Fibroblast of pulmonary artery (primary cell): ENCODE measurements around the gene AFP.

Source experiments
- DNase-seq: peaks from one replicate; pipeline ENCODE4 v3.0.0-alpha.2; 2010; ENCODE audit warnings: low read depth
- H3K4me3 ChIP-seq: replicated peaks from 2 replicates; pipeline ENCODE4 v1.5.1; 2011; ENCODE audit warnings: low read depth, mild to moderate bottlenecking, control low read depth, low read length, moderate library complexity
- TF ChIP-seq, protein P1 (sequence below): IDR thresholded peaks from 2 replicates; pipeline ENCODE4 v1.5.1; 2011; ENCODE audit warnings: mild to moderate bottlenecking, control low read depth, low read length, inconsistent platforms; ENCODE audit errors: missing control alignments

Gene AFP

DNA sequence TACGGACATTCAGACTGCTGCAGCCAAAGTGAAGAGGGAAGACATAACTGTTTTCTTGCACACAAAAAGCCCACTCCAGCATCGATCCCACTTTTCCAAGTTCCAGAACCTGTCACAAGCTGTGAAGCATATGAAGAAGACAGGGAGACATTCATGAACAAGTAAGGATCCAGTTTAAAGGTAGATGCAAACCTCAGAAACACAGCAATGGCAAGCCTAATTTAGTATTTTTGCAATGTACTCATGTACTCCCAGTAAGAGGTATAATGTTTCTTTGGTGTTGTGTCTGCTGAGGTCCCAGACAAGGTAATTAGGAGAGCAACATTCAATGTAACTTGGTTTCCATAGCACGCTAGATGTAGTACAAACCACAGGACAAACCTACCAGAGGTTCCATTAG lies 4.6 kb downstream of the AFP start:
- no peak overlapping the region for H3K4me3 ChIP-seq
- TF ChIP-seq, protein P1, sequence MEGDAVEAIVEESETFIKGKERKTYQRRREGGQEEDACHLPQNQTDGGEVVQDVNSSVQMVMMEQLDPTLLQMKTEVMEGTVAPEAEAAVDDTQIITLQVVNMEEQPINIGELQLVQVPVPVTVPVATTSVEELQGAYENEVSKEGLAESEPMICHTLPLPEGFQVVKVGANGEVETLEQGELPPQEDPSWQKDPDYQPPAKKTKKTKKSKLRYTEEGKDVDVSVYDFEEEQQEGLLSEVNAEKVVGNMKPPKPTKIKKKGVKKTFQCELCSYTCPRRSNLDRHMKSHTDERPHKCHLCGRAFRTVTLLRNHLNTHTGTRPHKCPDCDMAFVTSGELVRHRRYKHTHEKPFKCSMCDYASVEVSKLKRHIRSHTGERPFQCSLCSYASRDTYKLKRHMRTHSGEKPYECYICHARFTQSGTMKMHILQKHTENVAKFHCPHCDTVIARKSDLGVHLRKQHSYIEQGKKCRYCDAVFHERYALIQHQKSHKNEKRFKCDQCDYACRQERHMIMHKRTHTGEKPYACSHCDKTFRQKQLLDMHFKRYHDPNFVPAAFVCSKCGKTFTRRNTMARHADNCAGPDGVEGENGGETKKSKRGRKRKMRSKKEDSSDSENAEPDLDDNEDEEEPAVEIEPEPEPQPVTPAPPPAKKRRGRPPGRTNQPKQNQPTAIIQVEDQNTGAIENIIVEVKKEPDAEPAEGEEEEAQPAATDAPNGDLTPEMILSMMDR, result no peak
- DNase-seq, result no peak

DNA sequence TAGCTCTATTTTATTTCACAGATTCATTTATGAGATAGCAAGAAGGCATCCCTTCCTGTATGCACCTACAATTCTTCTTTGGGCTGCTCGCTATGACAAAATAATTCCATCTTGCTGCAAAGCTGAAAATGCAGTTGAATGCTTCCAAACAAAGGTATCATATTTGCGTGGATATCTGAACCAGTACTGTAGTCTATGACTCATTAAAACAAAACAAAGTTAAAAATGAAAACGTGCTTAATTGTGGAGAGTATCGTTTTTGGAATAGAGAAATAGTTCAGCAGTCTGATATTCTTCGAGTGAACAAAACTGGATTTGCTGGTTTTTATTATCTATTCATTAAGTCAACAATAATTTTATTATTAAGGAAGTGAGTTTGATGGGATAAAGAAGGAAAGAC lies 6.3 kb downstream of the AFP start:
- TF ChIP-seq, protein P1, result no peak
- no peak for DNase-seq
- no peak overlapping the region for H3K4me3 ChIP-seq

DNA sequence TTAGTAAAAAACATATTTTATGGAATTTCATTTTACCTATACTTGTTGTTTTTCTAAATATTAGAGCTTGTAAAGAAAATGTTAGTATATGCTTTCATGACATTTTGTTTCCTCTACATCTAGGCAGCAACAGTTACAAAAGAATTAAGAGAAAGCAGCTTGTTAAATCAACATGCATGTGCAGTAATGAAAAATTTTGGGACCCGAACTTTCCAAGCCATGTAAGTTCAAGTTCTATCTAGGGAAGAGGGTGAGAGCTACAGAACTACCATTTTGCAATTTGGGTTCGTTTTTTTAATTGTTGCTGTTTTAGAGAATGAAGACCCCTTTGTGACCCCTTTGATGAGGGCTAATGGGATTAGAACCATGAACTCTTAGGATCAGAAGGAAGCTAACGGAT lies 7.2 kb downstream of the AFP start:
- H3K4me3 ChIP-seq, result no peak overlapping the region
- no peak for DNase-seq
- TF ChIP-seq, protein P1, result no peak

DNA sequence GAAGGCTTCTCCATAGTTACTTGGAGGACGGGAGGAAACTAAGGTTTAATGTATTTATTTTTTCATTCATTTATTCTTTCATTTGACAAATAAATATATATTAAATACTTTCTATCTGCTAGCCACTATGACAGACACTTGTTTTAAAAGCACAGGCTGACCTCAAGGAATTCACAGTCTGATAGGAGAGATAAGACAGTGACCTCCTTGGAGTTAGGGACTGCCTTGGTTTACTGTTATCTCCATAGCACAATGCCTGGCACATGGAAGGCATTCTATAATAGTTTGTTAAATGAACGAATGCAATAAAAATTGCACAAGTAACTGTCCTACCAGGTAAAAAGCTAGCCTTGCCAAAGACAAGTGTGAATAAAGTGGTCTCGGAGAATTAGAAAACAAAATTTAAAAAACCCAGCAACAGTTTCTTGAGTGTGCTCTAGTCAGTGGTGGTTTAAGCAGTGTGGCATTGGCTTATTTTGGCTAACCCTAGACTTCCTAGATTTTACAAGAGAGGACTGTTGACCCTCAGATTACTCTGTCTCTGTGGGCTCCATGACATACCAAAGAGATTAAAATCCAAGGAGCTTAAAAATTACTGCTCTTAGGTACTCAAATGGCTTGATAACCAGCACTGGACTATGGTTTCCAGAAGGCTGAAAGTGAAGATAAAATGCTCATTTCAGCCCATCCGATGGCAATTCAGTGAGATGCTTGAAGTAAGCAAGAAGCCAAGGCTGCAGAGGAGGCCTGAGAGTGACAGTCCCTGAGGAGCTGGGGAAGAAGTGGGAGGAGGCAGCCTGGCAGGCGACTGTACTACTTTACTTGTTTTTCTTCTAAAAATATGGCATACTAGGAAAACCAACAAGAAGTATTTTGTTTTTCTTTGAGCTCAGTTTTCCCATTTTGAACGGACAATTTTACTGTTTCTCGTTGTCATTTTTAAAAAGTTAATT lies 9.6 kb downstream of the AFP start:
- TF ChIP-seq, protein P1, result no peak
- no peak for DNase-seq
- no peak overlapping the region for H3K4me3 ChIP-seq

DNA sequence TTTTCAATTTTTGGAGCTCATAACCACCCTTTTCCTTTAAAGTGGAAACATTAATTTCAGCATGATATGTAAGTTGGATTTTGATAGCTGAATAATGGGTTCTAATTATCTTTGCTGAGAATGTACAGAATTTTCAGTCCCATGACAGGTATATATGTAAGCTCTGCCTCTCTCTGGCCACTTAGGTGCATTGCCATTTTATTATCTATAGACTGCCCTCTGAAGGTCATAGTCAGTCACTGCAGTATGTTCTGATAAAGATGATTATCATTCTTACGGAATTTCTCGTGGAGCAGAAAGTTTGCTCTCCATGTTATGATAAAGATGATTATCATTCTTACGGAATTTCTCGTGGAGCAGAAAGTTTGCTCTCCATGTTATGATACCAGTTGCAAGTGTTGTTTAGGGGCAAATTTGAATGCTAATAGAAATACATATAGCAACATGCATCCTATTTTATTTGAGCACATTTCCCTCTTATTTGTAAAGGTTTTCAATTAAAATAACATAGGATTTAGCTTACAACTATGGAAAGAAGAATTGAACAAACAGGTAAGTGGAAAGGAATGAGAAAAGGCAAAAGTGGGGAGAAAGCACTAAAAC lies 10.4 kb downstream of the AFP start:
- DNase-seq, result peak; percentile 63
- no peak overlapping the region for H3K4me3 ChIP-seq
- TF ChIP-seq, protein P1, result peak; percentile 88

DNA sequence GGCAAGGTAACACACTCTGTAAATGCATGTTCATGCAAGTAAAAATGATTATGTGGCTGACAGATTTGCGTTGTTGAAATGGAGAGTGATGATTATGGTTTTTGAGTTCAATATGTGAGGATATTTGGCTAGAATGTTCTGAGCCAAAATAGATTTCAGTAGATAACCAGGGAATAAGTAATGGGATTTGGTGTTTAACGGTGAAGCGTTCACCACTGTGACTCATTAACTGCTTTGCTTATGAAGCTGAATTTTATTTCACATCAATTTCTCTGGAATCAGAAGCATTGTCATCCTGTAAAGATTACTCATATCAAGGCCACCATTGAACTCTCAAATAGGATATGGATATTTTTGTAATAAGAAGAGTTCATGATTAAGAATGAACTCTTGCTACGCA lies 11.7 kb downstream of the AFP start:
- DNase-seq, result no peak
- H3K4me3 ChIP-seq, result no peak overlapping the region
- TF ChIP-seq, protein P1, result no peak
